Measurements from ENCODE around the gene AP2A2.

AP2A2 gene

DNA sequence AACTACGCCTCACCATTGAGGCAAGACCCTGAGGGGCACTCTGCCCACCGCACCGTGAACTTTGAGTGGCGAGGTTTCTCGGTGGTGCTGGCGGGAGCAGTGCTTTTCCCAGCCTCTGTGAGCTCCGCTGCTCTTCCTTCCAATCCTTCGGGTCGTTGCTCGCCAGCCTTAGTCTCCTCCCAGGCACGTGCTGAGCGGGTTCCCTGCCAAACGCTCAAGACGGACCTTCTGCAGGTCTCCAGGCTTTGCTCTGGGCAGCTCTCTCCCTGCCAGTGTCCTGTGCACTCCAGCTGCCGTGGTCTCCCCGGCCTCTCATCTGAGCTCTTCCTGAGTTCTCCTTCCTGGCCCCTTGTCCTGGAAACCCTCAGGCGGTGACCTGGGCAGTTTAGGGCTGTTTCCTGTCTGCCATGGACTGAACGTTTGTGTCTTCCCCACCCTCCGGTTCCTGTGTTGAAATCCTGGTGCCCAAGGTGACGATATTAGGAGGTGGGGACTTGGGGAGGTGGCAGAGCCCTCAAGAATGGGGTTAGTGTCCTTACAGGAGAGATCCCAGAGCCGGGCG lies 122.0 kb downstream of the AP2A2 start:
- no peak for DNase-seq

DNA sequence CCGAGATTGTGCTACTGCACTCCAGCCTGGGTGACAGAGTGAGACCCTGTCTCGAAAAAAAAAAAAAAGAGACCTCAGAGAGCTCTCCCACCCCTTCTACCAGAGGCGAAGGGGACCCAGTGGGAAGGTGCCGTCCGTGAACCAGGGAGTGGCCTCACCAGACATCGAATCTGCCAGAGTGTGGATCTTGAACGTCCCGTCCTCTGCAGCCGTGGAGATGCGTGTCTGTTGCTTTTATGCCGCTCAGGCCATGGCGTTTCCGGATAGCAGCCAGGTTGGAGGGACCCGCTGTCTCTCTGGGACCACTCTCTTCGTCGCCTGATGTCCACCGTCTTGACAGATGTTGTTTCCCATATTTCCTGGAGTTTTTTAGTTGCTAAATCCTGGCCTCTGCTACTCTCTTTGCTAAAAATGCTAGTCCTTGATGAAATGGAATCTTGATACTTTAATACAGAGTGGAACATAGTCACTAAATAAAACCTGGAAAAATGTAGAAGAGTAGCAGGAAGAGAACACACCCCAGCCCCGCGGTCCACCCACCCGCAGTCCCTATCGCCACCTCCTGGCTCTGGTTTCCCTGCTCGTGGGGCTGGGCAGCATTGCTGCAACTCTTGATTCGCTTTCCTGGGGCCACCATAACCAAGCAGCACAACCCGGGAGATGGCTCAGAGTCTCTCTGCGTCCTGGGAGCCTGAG lies 122.9 kb downstream of the AP2A2 start:
- DNase-seq, result no peak

DNA sequence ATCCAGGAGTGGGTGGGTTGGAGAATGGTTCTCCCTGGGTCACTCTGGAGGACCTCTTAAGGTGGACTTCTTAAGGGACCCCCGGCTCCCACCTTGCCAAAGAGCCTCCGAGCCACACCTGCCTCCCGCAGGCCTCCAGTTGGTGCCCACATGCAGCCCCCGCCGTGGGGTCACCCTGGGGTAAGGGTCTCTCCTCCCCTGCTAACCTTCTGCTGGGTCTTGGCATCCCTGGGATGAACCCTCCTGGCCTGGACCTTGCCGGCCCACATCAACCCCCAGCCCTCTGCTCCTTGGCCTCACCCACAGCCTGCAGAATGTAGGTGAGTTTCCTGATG lies 123.4 kb downstream of the AP2A2 start:
- no peak for DNase-seq

DNA sequence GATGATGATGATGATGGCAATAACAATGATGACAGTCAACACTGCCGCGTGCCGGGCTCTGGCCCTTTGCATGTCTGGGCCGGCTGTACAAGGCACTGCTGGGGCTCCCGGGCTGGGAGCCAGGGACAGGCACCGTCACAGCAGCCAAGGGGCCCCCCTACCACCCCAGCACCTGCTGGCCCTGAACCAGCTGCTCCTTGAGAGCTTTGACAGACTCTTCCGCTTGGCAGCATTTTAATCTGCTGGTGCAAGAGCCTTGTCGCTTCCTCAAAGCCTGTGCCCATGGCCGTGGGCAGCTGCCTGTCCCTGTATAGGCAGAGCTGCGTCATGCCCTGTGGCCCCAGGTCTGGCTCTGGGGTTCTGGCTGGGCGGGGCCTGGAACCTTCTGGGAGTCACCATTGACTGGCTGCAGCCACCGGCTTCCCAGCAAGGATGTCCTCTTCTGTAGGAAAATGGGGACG lies 123.8 kb downstream of the AP2A2 start:
- no peak for DNase-seq

DNA sequence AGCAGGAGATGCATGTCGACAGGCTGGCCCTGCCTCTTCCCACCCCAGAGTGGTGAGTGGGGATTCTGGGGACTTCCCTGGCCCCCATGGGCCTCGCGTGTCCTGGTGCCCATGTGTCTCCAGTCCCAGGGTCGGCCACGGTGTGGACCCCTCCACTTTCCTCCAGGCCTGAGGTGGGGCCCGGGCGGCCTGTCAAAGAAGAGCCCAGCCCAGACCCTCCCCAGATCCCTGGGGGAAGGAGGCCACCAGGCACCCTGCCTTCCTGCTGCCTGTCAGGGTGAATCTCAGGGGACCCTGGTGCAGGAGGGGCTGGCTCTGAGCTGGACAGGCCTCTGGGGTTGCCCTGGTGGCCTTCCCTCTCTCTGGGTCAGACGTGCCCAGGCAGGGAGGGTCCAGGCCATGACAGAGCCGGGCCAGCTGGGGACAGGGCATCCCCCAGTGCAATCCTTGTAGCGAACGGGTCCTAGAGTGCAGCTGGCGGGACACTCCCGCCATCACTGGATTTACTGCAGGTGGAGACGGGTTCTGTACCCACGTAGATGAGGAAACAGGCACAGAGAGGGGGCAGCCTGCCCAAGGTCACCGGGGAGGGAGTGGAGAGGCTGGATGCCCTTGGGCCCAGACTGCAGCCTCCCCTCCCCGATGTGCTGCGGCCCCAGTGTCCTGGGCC lies 124.4 kb downstream of the AP2A2 start:
- no peak for DNase-seq

DNA sequence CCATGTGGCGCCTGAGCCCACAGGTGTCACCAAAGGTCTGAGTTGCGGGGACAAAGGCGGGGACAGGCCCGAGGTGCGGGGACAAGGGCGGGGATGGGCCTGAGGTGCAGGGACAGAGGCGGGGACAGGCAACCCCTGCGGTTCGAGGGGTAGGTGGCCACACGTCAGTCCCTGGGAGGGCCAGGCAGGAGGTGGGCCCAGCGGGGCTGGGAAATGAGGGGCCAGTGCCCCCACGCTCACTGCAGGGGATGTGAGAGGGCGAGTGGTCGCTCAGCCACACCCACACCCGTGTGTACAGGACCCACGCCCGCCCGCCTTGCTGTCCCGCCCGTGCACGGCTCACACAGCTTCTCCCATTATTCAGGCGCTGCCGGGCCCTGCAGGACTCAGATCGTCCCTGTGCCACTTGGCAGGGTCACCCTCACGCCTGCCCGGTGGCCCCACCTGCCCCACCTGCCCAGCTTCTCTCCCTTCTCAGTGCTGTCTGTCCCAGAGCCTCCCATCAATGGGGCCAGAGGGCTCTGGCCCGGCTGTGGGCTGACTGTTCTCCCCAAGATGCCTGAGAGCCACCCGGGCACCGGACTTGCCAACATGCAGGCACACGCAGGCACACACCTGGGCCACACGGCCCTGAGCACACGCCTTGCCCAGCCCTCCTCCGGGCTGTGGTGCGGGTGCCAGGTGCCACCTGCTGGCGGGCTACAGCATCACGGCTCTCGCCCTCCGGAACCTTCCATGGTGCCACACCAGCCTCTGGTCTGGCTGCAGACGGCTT lies 125.1 kb downstream of the AP2A2 start:
- peak; percentile 74 to 77 for DNase-seq

DNA sequence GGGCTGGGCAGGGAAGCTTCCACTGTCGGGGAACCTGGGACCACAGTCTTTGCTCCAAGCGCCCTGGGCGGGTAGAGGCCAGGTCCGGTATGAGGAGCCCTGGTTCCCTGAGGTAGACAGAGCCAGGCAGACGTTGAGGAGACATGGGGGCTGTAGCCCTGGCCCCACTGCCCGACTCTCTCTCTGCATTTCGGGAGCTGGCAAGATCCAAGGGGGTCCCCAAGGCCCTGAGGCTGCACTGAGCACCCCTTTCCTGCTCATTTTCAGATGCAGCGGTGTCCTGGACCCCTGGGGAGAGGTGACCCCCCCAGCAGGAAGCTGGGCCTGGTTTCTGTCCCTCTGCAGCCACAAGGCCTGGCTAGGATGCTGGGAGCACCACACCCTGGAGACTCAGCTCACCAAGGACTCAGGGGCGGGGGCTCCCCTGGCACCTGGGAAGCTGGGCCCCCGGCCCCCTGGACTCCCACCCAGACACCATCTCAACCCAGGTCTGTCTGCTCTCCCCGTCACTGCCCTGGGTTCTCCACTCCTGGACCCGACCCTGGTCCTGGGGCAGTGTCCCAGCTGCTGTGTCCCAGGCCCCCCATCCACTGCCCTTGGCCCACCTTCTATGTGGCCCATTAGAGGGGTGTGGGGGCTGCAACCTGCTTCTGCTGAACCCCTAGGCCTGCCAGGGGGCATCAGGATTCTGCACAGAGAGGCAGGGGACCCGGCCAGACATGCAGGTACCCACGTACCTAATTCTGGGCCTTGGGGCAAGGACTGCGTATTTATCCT lies 125.9 kb downstream of the AP2A2 start:
- DNase-seq, result no peak

DNA sequence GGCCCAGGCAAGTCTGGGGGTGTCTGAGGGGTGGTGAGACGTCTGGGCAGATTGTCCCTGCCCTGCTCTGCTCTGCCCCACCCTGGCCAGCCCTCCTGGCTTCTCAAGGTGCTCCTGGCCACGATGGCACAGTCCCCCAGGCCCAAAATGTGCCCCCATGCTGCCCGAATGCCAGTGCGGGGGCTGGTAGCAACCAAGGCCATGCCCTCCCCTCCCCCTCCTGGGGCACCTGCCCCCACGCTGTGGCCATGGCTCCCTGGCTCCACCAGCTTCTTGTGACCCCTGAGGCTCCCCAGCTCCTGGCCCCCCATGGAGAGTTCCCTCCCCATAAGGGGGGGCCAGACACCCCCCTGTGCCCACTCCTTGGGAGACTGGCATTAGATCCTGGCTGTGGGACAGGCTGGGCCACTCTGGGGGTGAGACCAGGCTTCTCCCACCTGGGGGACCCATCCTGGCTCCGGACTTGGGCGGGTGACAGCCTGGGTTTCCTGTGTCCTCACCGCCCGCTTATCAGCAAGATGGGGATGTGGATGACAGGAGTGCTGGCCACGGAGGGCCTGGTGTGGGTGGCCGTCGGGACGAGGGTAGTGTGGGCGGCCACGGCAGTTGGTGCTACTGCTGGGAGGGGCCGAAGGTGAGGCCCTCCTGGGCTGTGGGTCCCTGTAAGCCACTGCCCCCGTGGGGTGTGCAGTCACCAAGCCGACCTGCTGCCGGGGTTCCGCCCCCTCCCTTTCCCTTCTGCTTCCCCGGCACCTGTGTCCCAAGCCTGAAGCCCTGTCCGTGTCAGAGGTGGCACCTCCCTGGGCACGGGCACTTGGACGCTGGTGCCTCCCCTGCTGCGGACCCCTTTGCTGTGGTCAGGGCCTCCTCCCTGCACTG lies 126.7 kb downstream of the AP2A2 start:
- DNase-seq, result no peak

DNA sequence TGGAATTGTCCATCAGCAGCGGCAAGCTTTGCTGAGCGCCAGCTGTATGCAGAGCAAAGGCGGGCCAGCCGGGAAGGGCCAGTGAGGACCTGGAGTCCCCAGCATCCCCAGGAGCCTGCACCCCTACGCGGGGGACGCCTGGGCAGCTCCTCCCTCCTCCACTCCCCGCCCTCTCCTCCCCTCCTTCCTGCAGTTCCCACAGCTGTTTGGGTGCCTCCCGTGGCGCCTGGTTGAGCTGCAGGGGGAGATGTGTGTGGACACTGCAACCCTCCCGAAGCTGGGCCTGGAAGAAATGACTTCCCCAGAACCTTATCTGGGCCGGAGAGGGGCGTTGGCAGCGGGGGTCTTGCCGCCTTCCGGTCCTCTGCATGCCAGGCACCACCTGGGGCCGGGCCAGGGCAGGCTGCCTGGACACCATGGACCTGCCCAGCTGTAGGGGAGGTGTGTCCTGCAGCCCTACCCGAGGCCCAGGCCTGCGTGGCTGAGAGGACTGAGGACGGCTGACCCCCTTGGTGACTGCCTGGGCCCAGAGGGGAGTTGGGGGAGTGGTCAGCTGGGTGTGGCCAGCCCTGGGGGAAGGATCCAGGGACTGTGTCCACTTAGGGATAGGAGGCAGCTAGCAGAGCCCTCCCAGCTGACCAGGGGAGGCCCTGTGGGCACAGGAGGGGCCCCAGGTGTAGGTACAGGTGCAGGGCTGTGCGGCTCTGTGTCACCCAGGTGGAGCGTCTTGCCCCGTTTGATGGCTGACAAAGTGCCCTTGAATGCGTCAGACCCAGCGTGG lies 127.6 kb downstream of the AP2A2 start:
- no peak for DNase-seq

DNA sequence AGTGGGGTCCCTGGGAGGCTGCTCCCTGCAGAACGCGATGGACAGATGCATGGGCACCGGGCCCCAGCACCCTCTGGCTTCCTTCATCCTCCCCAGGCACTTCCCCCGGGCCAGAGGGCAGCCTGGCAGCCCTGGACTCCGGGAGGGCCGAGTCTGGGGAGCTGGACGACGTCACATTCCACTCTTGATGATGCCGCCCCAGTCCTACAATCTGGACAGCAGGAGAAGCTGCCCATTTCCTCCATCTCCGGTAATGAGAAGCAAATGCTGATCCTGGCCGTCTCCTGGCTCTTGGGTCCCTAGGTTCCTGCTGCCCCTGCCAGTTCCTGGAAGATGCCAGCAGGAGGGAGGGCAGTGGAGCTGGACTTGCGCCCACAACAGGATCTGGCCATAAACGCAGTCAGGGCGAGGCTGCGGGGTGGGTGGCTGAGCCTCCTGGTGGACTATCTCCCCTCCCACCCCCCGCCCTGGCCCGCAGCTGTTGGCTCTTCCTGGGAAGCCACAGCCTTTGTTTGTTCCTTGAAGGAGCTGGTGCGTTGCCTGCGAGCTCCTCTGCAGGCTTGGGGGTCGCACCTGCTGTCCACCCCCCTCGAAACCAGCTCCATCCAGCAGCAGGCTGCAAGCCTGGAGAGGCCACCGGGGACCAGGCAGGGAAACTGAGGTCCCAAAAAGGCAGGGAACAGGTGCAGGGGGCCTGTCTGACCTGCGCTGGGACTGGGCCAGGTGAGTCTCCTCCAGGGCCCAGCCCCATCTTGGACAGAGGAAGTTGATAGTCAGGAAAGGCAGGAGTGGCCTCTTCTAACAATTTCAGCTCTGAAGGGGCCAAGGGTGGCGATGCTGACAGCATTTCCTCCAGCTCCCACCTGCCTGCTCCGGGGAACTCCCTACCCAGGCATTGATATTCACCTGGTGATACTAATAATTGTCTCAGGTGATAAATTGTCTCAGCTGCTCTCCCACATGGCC lies 128.8 kb downstream of the AP2A2 start:
- DNase-seq, result no peak

DNA sequence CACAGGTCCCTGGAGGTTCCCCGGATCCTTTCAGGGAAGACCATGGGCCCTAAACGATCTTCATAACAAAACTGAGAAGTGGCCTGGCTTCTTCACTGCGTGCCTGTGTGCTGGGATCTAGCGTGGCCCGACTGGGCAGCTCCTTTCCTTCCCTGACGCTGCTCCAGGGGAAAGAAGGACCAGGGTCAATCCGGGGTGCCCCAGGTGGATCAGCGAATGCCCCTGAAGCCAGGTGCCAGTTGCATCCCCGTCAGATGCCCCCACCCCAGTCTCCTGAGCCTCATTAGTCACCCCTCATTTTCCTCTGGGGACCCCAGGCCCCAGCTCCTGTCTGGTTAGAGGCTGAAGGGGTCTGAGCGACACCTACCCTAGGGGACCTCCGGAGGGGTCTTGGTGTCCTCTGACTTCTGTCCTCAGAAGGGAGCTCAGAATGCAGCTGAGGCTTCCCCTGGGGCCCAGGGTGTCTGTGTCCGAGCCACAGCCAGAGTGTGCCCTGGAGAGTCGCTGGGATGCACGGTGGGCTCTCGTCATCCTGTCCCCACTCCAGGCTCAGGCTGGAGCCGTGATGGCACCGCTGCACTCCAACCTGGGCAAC lies 129.5 kb downstream of the AP2A2 start:
- DNase-seq, result no peak

DNA sequence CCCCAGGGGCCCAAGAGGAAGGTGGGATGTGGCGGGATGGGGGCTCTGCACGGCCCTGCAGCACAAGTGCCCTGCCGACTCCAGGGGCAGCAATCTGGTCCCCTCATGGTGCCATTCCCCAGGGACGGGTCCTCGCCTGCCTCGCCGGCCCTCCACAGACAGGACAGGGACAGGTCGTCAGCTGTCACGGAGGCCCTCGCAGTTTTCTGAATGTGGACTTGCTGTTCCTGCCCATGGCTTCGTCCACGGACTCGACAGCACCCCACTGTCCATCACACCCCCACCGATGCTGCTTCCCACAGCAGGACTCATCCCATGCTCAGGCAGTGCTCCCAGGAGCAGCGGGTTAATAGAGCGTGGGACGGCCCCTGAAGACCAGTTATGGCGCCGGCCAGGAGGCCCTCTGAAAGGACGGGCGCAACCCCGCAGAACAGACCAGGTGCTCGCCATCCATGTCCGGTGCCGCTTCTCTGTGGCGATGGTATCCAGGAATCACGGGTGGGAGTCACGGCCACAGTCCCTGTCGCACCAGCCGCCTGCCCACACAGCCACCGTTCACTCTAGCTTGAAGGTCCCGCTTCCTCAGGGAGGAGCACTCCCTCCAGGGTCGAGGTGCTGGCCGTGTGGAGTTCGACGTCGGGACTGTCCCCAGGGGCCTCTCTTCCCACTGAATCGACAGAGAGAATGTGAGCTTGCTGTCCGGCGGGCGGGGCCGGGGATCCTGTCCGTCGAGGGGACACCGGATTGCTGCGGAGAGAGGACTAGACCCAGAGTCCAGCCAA lies 130.5 kb downstream of the AP2A2 start:
- no peak for DNase-seq

DNA sequence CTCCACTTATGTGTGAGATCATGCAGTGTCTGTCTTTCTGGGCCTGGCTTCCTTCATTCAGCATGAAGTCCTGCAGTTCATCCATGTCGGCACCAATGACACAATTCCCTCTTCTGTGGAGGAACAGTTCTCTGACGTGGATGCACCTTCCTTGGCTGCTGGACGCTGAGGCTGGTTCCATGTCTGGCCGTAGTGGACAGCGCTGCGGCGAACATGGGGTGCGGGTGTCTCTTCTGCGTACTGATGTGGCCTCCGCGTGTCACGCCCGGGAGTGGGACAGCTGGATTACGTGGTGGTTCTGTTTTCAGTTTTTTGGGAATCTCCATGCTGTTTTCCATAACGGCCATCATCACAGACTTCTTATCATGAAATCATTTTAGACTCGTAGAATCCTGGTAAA lies 132.1 kb downstream of the AP2A2 start:
- no peak for DNase-seq

DNA sequence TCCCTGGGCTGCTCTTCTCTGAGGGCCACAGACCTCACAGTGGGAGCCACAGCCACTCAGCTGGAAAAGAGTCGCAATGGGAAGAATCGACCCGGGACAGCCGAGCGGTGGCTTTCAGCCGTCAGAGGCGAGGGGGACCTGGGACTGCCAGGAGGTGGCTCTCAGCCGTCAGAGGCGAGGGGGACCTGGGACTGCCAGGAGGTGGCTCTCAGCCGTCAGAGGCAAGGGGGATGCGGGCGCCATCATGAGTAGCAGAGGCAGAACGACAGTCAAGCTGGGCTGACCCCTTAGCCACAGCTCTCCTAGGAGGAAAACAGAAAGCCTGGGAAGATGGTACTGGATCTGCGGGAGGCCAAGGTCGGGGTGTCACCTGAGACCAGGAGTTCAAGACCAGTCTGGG lies 134.1 kb downstream of the AP2A2 start:
- no peak for DNase-seq

DNA sequence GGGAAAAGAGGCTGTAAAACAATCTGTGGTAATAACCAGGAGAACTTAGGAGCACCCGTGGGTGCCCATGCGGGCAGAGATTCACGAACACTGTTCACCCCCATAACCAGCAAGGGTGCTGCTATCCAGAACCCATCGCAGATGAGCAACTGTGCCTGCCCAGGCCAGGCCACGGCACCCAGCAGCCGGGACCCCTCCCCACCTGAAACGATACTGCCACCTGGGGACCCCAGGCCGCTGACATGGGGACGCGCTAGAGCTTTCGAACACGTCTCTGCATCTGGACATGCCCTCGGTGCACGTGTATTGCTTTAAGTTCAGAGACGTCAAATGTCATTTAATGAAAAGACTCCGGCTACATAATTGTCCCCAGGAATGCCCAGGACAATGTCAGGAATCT lies 134.7 kb downstream of the AP2A2 start:
- no peak for DNase-seq

DNA sequence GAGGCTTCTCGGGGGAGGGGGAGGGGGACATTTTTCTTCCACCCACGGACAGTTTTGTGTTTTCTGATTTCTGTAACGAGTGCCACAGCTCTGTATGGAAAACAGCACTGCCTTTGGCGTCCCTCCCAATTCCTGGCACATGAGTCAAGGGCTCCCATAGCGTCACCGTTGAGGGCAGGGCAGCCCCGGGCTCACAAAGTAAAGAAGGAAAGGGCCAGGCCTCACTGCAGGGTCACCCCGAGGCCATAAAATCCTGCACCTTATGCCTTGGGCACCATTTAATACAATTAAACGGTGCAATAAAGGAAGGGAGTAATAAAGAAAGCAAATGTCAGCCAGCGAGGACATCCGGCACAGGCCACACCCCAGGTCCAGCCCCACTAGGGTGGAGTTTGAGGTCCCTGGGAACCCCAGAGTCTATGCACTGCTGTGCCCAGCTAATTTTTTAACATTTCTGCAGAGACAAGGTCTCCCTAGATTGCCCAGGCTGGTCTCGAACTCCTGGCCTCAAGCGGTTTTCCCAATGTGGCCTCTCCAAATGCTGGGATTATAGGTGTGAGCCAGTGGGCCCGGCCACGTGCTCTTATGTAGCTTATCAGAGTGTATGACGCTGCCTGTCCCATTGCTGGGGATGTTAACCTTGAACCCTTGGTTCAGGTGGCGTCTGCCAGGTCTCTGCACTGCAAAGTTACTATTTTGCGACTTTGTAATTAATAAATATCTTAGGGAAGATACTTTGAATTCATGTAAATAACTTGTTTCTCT lies 135.4 kb downstream of the AP2A2 start:
- no peak for DNase-seq

All from CD4-positive, alpha-beta T cell treated with Interleukin-1 beta for 1 hour (primary cell).